Gastrocnemius medialis (tissue), 4 donors: ENCODE data around the gene RFPL2. TPM values are rescaled to one million over a fixed set of nuclear protein-coding genes. Genes with fewer than 3 reads are reported as not detected.

Experiments used
- ATAC-seq, 2 donors: fragments of 150-250 bp; one replicate each; pipeline ENCODE4 v1.9.1; 2016
- DNase-seq, 2 donors: peaks; one replicate each; pipeline ENCODE4 v3.0.0-alpha.2; 2019
- H3K27ac ChIP-seq, 4 donors: fragments of 200-600 bp; sonication (generic); 1 replicate in 1 of 4; 2 replicates in 3 of 4; pipeline ENCODE4 v1.5.1; 2016 to 2018; ENCODE audit warnings: mild to moderate bottlenecking in 2 of 4, moderate library complexity in 1 of 4
- H3K27me3 ChIP-seq, 3 donors: fragments of 200-600 bp; sonication (generic) in 2 of 3; 1 replicate in 1 of 3; 2 replicates in 2 of 3; pipeline versions ENCODE4 v1.5.1 to v1.6.0; 2016 to 2019; ENCODE audit warnings: mild to moderate bottlenecking in 1 of 3, moderate library complexity in 1 of 3
- H3K36me3 ChIP-seq, 2 donors: fragments of 200-600 bp; sonication (generic) in 1 of 2; one replicate each; pipeline ENCODE4 v1.5.1; 2017 to 2018
- H3K4me1 ChIP-seq, 2 donors: fragments of 200-600 bp; sonication (generic) in 1 of 2; one replicate each; pipeline ENCODE4 v1.5.1; 2016 to 2017; ENCODE audit warnings: mild to moderate bottlenecking in 2 of 2
- H3K4me3 ChIP-seq, 4 donors: fragments of 200-600 bp; sonication (generic) in 3 of 4; 1 replicate in 1 of 4; 2 replicates in 3 of 4; pipeline ENCODE4 v1.5.1; 2016 to 2019; ENCODE audit warnings: mild to moderate bottlenecking in 2 of 4
- H3K9me3 ChIP-seq, 3 donors: fragments of 200-600 bp; sonication (generic) in 2 of 3; 1 replicate in 1 of 3; 2 replicates in 2 of 3; pipeline ENCODE4 v1.5.1; 2016 to 2019
- POLR2A ChIP-seq, 2 donors: fragments of 450-650 bp; IDR thresholded peaks; one replicate each; pipeline ENCODE4 v1.6.1; 2017; ENCODE audit warnings: antibody characterized with exemption in 2 of 2, mild to moderate bottlenecking in 2 of 2, moderate library complexity in 2 of 2
- in situ Hi-C, 4 donors: fragments of 200-750 bp; cut with MboI; loops; one replicate each; pipeline versions ENCODE4 v1.15.0 to v1.8.0; 2017; ENCODE audit warnings: low sequenced_read_pairs in 4 of 4
- intact Hi-C: fragments of 100-400 bp; cut with DNase I; formaldehyde crosslinking; loops from one replicate; pipeline ENCODE4 v1.15.1; 2023; ENCODE audit warnings: low total_unique reads
- total RNA-seq, 4 donors: library from RNA; depleted of rRNA; stranded (reverse); fragments of >200 nt; gene quantifications; one replicate each; pipeline versions ENCODE4 v1.1.0 to v1.2.3, GENCODE V29; 2016
- TF ChIP-seq, protein P1 (sequence below), 5 experiments: fragments of 450-650 bp in 3 of 5; fragments of 200-600 bp in 2 of 5; sonication (generic) in 2 of 5; IDR thresholded peaks in 4 of 5; conservative IDR thresholded peaks in 1 of 5; 1 replicate in 4 of 5; 2 replicates in 1 of 5; pipeline ENCODE4 v1.5.1; 2016 to 2019; ENCODE audit warnings: antibody characterized with exemption in 5 of 5, mild to moderate bottlenecking in 3 of 5, moderate library complexity in 3 of 5

RFPL2 gene
- total RNA-seq, 4 donors from 2014 or later, result not detected

DNA sequence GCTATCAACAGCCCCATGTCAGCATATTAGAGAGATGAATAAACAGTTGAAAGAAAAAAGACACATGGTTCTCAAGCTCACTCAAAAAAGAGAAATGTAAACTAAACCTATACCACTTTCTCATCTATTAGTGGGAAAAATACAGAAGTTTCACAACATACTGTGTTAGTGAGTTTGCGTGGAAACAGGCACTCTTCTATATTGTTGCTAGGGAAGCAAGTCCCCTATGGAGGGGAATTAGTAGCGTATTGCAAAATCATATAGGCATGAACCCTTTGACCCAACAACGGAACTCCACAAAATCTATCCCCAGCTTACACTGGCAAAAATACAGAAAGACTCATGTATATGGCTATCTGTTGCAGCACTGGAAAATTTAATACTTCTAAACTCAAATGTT, 14.2 kb upstream of the RFPL2 start:
- DNase-seq (no peak), ATAC-seq (no peak)
- intact Hi-C loops, result no loop called here
- no peaks in the 10 kb centered on the region for H3K36me3 ChIP-seq
- H3K4me3 ChIP-seq, result no peak overlapping the region
- no peaks in the 10 kb centered on the region for H3K4me1 ChIP-seq
- TF ChIP-seq, protein P1, sequence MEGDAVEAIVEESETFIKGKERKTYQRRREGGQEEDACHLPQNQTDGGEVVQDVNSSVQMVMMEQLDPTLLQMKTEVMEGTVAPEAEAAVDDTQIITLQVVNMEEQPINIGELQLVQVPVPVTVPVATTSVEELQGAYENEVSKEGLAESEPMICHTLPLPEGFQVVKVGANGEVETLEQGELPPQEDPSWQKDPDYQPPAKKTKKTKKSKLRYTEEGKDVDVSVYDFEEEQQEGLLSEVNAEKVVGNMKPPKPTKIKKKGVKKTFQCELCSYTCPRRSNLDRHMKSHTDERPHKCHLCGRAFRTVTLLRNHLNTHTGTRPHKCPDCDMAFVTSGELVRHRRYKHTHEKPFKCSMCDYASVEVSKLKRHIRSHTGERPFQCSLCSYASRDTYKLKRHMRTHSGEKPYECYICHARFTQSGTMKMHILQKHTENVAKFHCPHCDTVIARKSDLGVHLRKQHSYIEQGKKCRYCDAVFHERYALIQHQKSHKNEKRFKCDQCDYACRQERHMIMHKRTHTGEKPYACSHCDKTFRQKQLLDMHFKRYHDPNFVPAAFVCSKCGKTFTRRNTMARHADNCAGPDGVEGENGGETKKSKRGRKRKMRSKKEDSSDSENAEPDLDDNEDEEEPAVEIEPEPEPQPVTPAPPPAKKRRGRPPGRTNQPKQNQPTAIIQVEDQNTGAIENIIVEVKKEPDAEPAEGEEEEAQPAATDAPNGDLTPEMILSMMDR (IDR thresholded peaks at IDR 0.05 in 4 of 5, conservative IDR thresholded peaks at IDR 0.05 in 1 of 5), result no peak
- no peak for TF ChIP-seq POLR2A (IDR thresholded peaks at IDR 0.05)
- in situ Hi-C loops, result no loop called here
- no peaks in the 10 kb centered on the region for H3K27me3 ChIP-seq
- no peak overlapping the region for H3K27ac ChIP-seq
- no peaks in the 10 kb centered on the region for H3K9me3 ChIP-seq

- H3K36me3 ChIP-seq, result no peaks in the 10 kb centered on the region
- in situ Hi-C loops, result no loop called here
- no peak for DNase-seq
- H3K4me1 ChIP-seq, result no peaks in the 10 kb centered on the region
- no peak overlapping the region for H3K27ac ChIP-seq
- no peak for TF ChIP-seq POLR2A (IDR thresholded peaks at IDR 0.05)
- TF ChIP-seq, protein P1 (IDR thresholded peaks at IDR 0.05 in 4 of 5, conservative IDR thresholded peaks at IDR 0.05 in 1 of 5), result no peak
- intact Hi-C loops, result no loop called here
- no peak for ATAC-seq
- H3K4me3 ChIP-seq, result no peak overlapping the region
- no peaks in the 10 kb centered on the region for H3K27me3 ChIP-seq
- H3K9me3 ChIP-seq, result no peaks in the 10 kb centered on the region
Measured at GRCh38 chr22:32218470-32218869, 13.6 kb upstream of the RFPL2 start.

DNA sequence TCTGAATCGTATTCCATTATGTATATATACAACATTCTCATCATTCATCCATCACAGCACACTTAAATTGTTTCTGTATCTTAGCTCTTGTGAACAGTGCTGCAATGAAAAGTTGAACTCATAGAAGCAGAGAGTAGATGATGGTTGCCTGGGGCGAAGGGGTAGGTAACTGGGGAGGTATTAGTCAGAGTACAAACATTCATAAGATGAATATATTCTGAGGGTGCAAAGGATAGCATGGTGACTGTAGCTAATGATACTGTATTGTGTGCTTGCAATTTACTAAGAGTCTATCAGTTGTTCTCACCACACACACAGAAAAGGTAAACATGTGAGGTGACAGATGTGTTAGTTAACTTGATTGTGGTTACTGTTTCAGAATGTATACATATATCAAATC, 12.6 kb upstream of the RFPL2 start:
- Histone ChIP-seq H3K9me3 (no peaks in the 10 kb centered on the region), H3K27ac (no peak overlapping the region), H3K4me1 (no peaks in the 10 kb centered on the region), H3K27me3 (no peaks in the 10 kb centered on the region), H3K36me3 (no peaks in the 10 kb centered on the region), H3K4me3 (no peak overlapping the region)
- ATAC-seq (no peak), DNase-seq (no peak)
- no peak for TF ChIP-seq POLR2A (IDR thresholded peaks at IDR 0.05)
- TF ChIP-seq, protein P1 (IDR thresholded peaks at IDR 0.05 in 4 of 5, conservative IDR thresholded peaks at IDR 0.05 in 1 of 5), result no peak
- in situ Hi-C loops (no loop called here), intact Hi-C loops (no loop called here)

GRCh38 chr22:32216911-32217310, 12.0 kb upstream of the RFPL2 start:
- in situ Hi-C loops, result no loop called here
- Histone ChIP-seq H3K4me3 (no peak overlapping the region), H3K27me3 (no peaks in the 10 kb centered on the region)

DNA sequence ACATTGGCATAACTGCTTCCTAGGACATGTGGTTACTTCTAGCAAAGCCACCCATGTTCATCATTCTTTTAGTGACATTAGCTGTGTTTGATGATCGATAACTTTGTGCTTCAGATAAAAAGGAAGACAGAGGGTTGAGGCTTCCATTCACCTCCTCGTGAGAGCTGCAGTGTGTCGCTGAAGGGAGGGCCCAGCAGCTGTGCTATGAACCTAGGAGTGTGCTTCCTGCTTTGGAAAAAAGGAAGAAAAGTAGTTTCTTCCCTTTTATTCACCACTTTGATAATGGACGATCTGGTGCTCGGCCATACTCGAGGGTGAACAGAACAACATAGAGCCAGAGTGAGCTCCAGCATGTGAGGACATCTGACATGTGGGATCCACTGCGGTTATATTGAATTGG, 6.1 kb upstream of the RFPL2 start:
- H3K9me3 ChIP-seq, result no peaks in the 10 kb centered on the region
- ATAC-seq, result no peak
- TF ChIP-seq, protein P1 (IDR thresholded peaks at IDR 0.05 in 4 of 5, conservative IDR thresholded peaks at IDR 0.05 in 1 of 5), result no peak
- no peak for TF ChIP-seq POLR2A (IDR thresholded peaks at IDR 0.05)

More at GRCh38 chr22:32216911-32217310, 12.0 kb upstream of the RFPL2 start:
- Histone ChIP-seq H3K36me3 (no peaks in the 10 kb centered on the region), H3K9me3 (no peaks in the 10 kb centered on the region), H3K4me1 (no peaks in the 10 kb centered on the region), H3K27ac (no peak overlapping the region)
- ATAC-seq, result no peak
- DNase-seq, result no peak
- intact Hi-C loops, result no loop called here
- no peak for TF ChIP-seq POLR2A (IDR thresholded peaks at IDR 0.05)
- TF ChIP-seq, protein P1 (IDR thresholded peaks at IDR 0.05 in 4 of 5, conservative IDR thresholded peaks at IDR 0.05 in 1 of 5), result no peak

More for the DNA sequence above, 6.1 kb upstream of the RFPL2 start:
- no peak for DNase-seq
- H3K27ac ChIP-seq, result no peak overlapping the region
- no peaks in the 10 kb centered on the region for H3K36me3 ChIP-seq
- in situ Hi-C loops, result no loop called here
- no peak overlapping the region for H3K4me3 ChIP-seq
- no peaks in the 10 kb centered on the region for H3K27me3 ChIP-seq
- H3K4me1 ChIP-seq, result no peaks in the 10 kb centered on the region
- intact Hi-C loops, result no loop called here
